Neuronal stem cell (in vitro differentiated cells): ENCODE results near the gene TMEM45A.

ENCODE experiments used
- DNase-seq: peaks from one replicate; pipeline ENCODE4 v3.0.0-alpha.2; 2013; ENCODE audit warnings: low spot score
- H2AFZ ChIP-seq: one replicate; pipeline ENCODE4 v1.6.1; 2013; ENCODE audit warnings: mild to moderate bottlenecking, low read length, inconsistent platforms
- H2AK5ac ChIP-seq: 2 replicates; pipeline ENCODE4 v1.6.1; 2013; ENCODE audit warnings: low read depth, mild to moderate bottlenecking, inconsistent platforms, low read length, moderate library complexity, mixed read lengths
- H2BK120ac ChIP-seq: 2 replicates; pipeline ENCODE4 v1.6.1; 2013; ENCODE audit warnings: low read depth, mild to moderate bottlenecking, inconsistent platforms, low read length, moderate library complexity, mixed read lengths
- H2BK12ac ChIP-seq: one replicate; pipeline ENCODE4 v1.6.1; 2013; ENCODE audit warnings: low read length, inconsistent platforms
- H2BK15ac ChIP-seq: 2 replicates; pipeline ENCODE4 v1.6.1; 2013; ENCODE audit warnings: mild to moderate bottlenecking, low read length, inconsistent platforms, mixed read lengths
- H2BK5ac ChIP-seq: one replicate; pipeline ENCODE4 v1.6.1; 2013; ENCODE audit warnings: inconsistent platforms, mild to moderate bottlenecking, low read length, moderate library complexity
- H3K14ac ChIP-seq: one replicate; pipeline ENCODE4 v1.6.1; 2013; ENCODE audit warnings: low read length, inconsistent platforms
- H3K18ac ChIP-seq: 2 replicates; pipeline ENCODE4 v1.6.1; 2013; ENCODE audit warnings: low read length, inconsistent platforms
- H3K23ac ChIP-seq: 2 replicates; pipeline ENCODE4 v1.6.1; 2013; ENCODE audit warnings: low read depth, mild to moderate bottlenecking, mixed read lengths, low read length, inconsistent platforms; ENCODE audit not compliant: poor library complexity
- H3K27ac ChIP-seq: replicated peaks from 3 replicates; pipeline ENCODE4 v1.5.1; 2013; ENCODE audit warnings: low read length, inconsistent platforms
- H3K27me3 ChIP-seq, 3 experiments: 2 replicates each; pipeline ENCODE4 v1.6.1; 2013; ENCODE audit warnings: low read length in 3 of 3, mild to moderate bottlenecking in 2 of 3, inconsistent platforms in 1 of 3, low read depth in 1 of 3, mixed read lengths in 1 of 3, moderate library complexity in 1 of 3; ENCODE audit not compliant: control insufficient read depth in 3 of 3, insufficient read depth in 3 of 3
- H3K36me3 ChIP-seq, 2 donors: replicated peaks in 1 of 2; 2 replicates each; pipeline ENCODE4 v1.6.1; 2013; ENCODE audit warnings: low read length in 2 of 2; ENCODE audit not compliant: control insufficient read depth in 2 of 2, insufficient read depth in 2 of 2
- H3K4ac ChIP-seq: 2 replicates; pipeline ENCODE4 v1.6.1; 2013; ENCODE audit warnings: inconsistent platforms, mild to moderate bottlenecking, low read length, moderate library complexity
- H3K4me1 ChIP-seq, 2 donors: 1 replicate in 1 of 2; 2 replicates in 1 of 2; pipeline ENCODE4 v1.6.1; 2013; ENCODE audit warnings: low read length in 2 of 2, low read depth in 1 of 2; ENCODE audit not compliant: control insufficient read depth in 2 of 2, insufficient read depth in 1 of 2
- H3K4me2 ChIP-seq: one replicate; pipeline ENCODE4 v1.6.1; 2013; ENCODE audit warnings: mild to moderate bottlenecking, low read length, inconsistent platforms; ENCODE audit not compliant: insufficient read depth, poor library complexity, severe bottlenecking
- H3K4me3 ChIP-seq, 2 donors: 2 replicates each; pipeline ENCODE4 v1.5.1; 2013; ENCODE audit warnings: low read length in 2 of 2, mild to moderate bottlenecking in 2 of 2, inconsistent platforms in 1 of 2, moderate library complexity in 1 of 2
- H3K79me1 ChIP-seq: one replicate; pipeline ENCODE4 v1.6.1; 2013; ENCODE audit warnings: low read depth, mild to moderate bottlenecking, inconsistent platforms, low read length, moderate library complexity
- H3K9ac ChIP-seq: one replicate; pipeline ENCODE4 v1.6.1; 2013; ENCODE audit warnings: mild to moderate bottlenecking, low read depth, low read length, inconsistent platforms; ENCODE audit not compliant: poor library complexity
- H3K9me3 ChIP-seq, 2 donors: replicated peaks in 1 of 2; 2 replicates each; pipeline versions ENCODE3 to v1.6.1; 2013; ENCODE audit warnings: low read length in 2 of 2, mild to moderate bottlenecking in 2 of 2, inconsistent platforms in 1 of 2, low read depth in 1 of 2, mixed read lengths in 1 of 2, moderate library complexity in 1 of 2; ENCODE audit not compliant: control insufficient read depth in 2 of 2, insufficient read depth in 1 of 2
- H4K8ac ChIP-seq: one replicate; pipeline ENCODE4 v1.6.1; 2013; ENCODE audit warnings: low read depth, mild to moderate bottlenecking, inconsistent platforms, low read length, moderate library complexity
- H4K91ac ChIP-seq: one replicate; pipeline ENCODE4 v1.6.1; 2013; ENCODE audit warnings: low read length, low read depth, mild to moderate bottlenecking, inconsistent platforms; ENCODE audit not compliant: poor library complexity
- WGBS, 2 donors: extraction: QIAGEN DNeasy Blood & Tissue Kit; methylation state at CpG; one replicate each; pipeline ENCODE4 v1.1.7; 2013; ENCODE audit warnings: missing lambda C conversion rate in 2 of 2, mixed read lengths in 1 of 2; ENCODE audit not compliant: insufficient read length in 2 of 2, insufficient replicate concordance in 1 of 2; ENCODE audit errors: extremely low coverage in 2 of 2; 5-methylcytosine and 5-hydroxymethylcytosine counted together

The TMEM45A gene

DNA sequence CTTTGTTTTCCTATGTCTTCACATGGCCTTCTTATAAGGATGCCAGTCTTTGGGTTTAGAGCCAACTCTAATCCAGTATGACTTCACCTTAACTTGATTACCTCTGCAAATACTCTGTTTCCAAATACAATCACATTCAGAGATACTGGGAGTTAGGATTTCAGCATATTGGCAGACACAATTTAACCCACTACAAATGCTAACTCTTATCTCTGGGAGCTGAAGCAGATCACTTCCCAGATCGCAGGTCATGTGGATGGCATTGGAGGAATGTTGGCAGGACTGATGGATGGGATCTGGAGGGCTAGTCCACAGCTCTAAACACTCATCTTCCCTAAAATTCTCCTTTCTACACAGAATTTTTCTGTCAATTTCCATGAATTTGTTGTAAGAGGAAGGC, 70.8 kb downstream of the TMEM45A start:
- H3K23ac ChIP-seq: no peak overlapping the region

GRCh38 chr3:100563652-100564211, 71.3 kb downstream of the TMEM45A start:
- Histone ChIP-seq H3K36me3 (no peaks in the 10 kb centered on the region), H4K91ac (no peak overlapping the region), H3K27me3 (no peaks in the 10 kb centered on the region), H3K27ac (no peak overlapping the region), H2BK5ac (no peak overlapping the region), H2AK5ac (no peak overlapping the region), H2BK120ac (no peak overlapping the region), H4K8ac (no peak overlapping the region), H3K4me1 (peaks cover 0 to 6% of the 10 kb centered on the region in 2 donors), H2AFZ (no peak overlapping the region), H3K14ac (no peak overlapping the region), H3K4me2 (no peak overlapping the region), H3K79me1 (no peaks in the 10 kb centered on the region), H3K9ac (no peak overlapping the region), H3K23ac (no peak overlapping the region), H3K9me3 (no peaks in the 10 kb centered on the region), H2BK15ac (no peak overlapping the region), H3K4me3 (no peak overlapping the region), H3K18ac (no peak overlapping the region), H3K4ac (no peak overlapping the region), H2BK12ac (no peak overlapping the region)
- DNase-seq: no peak
- WGBS, 2 donors: no CpG with 5 or more reads among the region's 2 CpGs

More for the DNA sequence above, 70.8 kb downstream of the TMEM45A start:
- H3K27ac ChIP-seq: no peak overlapping the region
- no peak overlapping the region for H2AFZ ChIP-seq
- no peak overlapping the region for H3K4ac ChIP-seq
- H3K27me3 ChIP-seq: peaks cover 0 to 1% (median 0%) of the 10 kb centered on the region in 3 experiments
- no peak overlapping the region for H2BK120ac ChIP-seq
- H3K18ac ChIP-seq: no peak overlapping the region
- no peak overlapping the region for H3K9ac ChIP-seq
- no peak overlapping the region for H2BK15ac ChIP-seq
- no peak overlapping the region for H3K4me3 ChIP-seq
- no CpG with 5 or more reads among the region's 1 CpG for WGBS, 2 donors
- H2BK5ac ChIP-seq: no peak overlapping the region
- H3K4me1 ChIP-seq: peaks cover 0 to 6% of the 10 kb centered on the region in 2 donors
- no peak for DNase-seq
- H2AK5ac ChIP-seq: no peak overlapping the region
- H3K14ac ChIP-seq: no peak overlapping the region
- H3K9me3 ChIP-seq: no peaks in the 10 kb centered on the region
- H2BK12ac ChIP-seq: no peak overlapping the region
- H4K8ac ChIP-seq: no peak overlapping the region
- no peak overlapping the region for H3K4me2 ChIP-seq
- H3K79me1 ChIP-seq: no peaks in the 10 kb centered on the region
- H3K36me3 ChIP-seq: no peaks in the 10 kb centered on the region
- H4K91ac ChIP-seq: no peak overlapping the region

GRCh38 chr3:100570811-100571210, 78.4 kb downstream of the TMEM45A start:
- no peak overlapping the region for H2BK5ac ChIP-seq
- H3K4me2 ChIP-seq: no peak overlapping the region
- H4K91ac ChIP-seq: no peak overlapping the region
- no peak overlapping the region for H2AK5ac ChIP-seq
- H3K4me1 ChIP-seq: no peaks in the 10 kb centered on the region
- no peak overlapping the region for H2BK15ac ChIP-seq
- no peak overlapping the region for H3K4ac ChIP-seq
- no CpG with 5 or more reads among the region's 2 CpGs for WGBS, 2 donors
- H3K23ac ChIP-seq: no peak overlapping the region
- H3K18ac ChIP-seq: no peak overlapping the region
- no peaks in the 10 kb centered on the region for H3K36me3 ChIP-seq
- no peaks in the 10 kb centered on the region for H3K27me3 ChIP-seq
- no peak overlapping the region for H3K4me3 ChIP-seq
- no peak overlapping the region for H4K8ac ChIP-seq
- H3K9ac ChIP-seq: no peak overlapping the region
- no peaks in the 10 kb centered on the region for H3K9me3 ChIP-seq
- H2BK120ac ChIP-seq: no peak overlapping the region
- no peak overlapping the region for H3K14ac ChIP-seq
- H3K79me1 ChIP-seq: no peaks in the 10 kb centered on the region
- no peak overlapping the region for H2BK12ac ChIP-seq
- no peak overlapping the region for H2AFZ ChIP-seq
- no peak overlapping the region for H3K27ac ChIP-seq
- no peak for DNase-seq

GRCh38 chr3:100574536-100574935, 82.1 kb downstream of the TMEM45A start:
- Histone ChIP-seq H2AK5ac (no peak overlapping the region), H3K4me1 (no peaks in the 10 kb centered on the region), H2BK15ac (no peak overlapping the region), H4K8ac (no peak overlapping the region), H4K91ac (no peak overlapping the region), H3K14ac (no peak overlapping the region), H2AFZ (no peak overlapping the region), H3K27me3 (no peaks in the 10 kb centered on the region), H2BK120ac (no peak overlapping the region), H3K4ac (no peak overlapping the region), H3K23ac (no peak overlapping the region), H3K27ac (no peak overlapping the region), H3K4me2 (no peak overlapping the region), H3K9me3 (no peaks in the 10 kb centered on the region), H3K18ac (no peak overlapping the region), H2BK12ac (no peak overlapping the region), H3K36me3 (no peaks in the 10 kb centered on the region), H3K9ac (no peak overlapping the region), H2BK5ac (no peak overlapping the region), H3K79me1 (no peaks in the 10 kb centered on the region), H3K4me3 (no peak overlapping the region)
- WGBS, 2 donors: no CpG with 5 or more reads among the region's 3 CpGs
- DNase-seq: no peak
